HepG2 (cell line): Measurements from ENCODE around the gene VRK3. TPM values are rescaled to one million over a fixed set of nuclear protein-coding genes. Genes with fewer than 3 reads are reported as not detected.

Experiments used
- ARNTL ChIP-seq: sonication (generic); formaldehyde crosslinking; IDR thresholded peaks from 2 replicates; pipeline ENCODE4 v1.4.0; 2020; ENCODE audit warnings: mild to moderate bottlenecking, missing genetic modification reagents
- CC2D1A ChIP-seq: sonication (generic); formaldehyde crosslinking; IDR thresholded peaks from 2 replicates; pipeline ENCODE4 v1.8.1; 2023; ENCODE audit warnings: mild to moderate bottlenecking, missing genetic modification reagents
- CHCHD3 ChIP-seq: sonication (generic); formaldehyde crosslinking; IDR thresholded peaks from 2 replicates; pipeline ENCODE4 v1.8.0; 2022; ENCODE audit warnings: mild to moderate bottlenecking, missing genetic modification reagents, moderate library complexity
- ELF3 ChIP-seq: IDR thresholded peaks from 2 replicates; pipeline ENCODE4 v1.6.1; 2016; ENCODE audit warnings: missing genetic modification reagents, missing compliant biosample characterization
- HNRNPL ChIP-seq: fragments of 200-400 bp; formaldehyde crosslinking; IDR thresholded peaks from 2 replicates; pipeline ENCODE4 v1.6.1; 2017; ENCODE audit warnings: mild to moderate bottlenecking, low read depth, low read length
- STAG1 ChIP-seq: sonication (generic); formaldehyde crosslinking; IDR thresholded peaks from 2 replicates; pipeline ENCODE4 v1.4.0; 2020; ENCODE audit warnings: missing genetic modification reagents
- SUZ12 ChIP-seq: fragments of 150-350 bp; IDR thresholded peaks from 2 replicates; pipeline ENCODE4 v1.6.1; 2014; ENCODE audit warnings: low read depth, low read length
- ZBTB38 ChIP-seq: sonication (generic); formaldehyde crosslinking; IDR thresholded peaks from 2 replicates; pipeline ENCODE4 v1.5.1; 2020; ENCODE audit warnings: mild to moderate bottlenecking, missing genetic modification reagents
- ZNF12 ChIP-seq: sonication (generic); formaldehyde crosslinking; IDR thresholded peaks from 2 replicates; pipeline ENCODE4 v1.5.0; 2020; ENCODE audit warnings: missing genetic modification reagents
- ZNF260 ChIP-seq: sonication (generic); formaldehyde crosslinking; IDR thresholded peaks from 2 replicates; pipeline ENCODE4 v1.4.0; 2020; ENCODE audit warnings: missing genetic modification reagents, low read depth, mild to moderate bottlenecking, borderline replicate concordance
- ZNF484 ChIP-seq: sonication (generic); formaldehyde crosslinking; IDR thresholded peaks from 2 replicates; pipeline ENCODE4 v1.5.1; 2020; ENCODE audit warnings: mild to moderate bottlenecking, low read depth, missing genetic modification reagents, borderline replicate concordance
- ZNF543 ChIP-seq: sonication (generic); formaldehyde crosslinking; IDR thresholded peaks from 2 replicates; pipeline ENCODE4 v1.4.0; 2020; ENCODE audit warnings: mild to moderate bottlenecking, missing genetic modification reagents
- ZNF564 ChIP-seq: sonication (generic); formaldehyde crosslinking; IDR thresholded peaks from 2 replicates; pipeline ENCODE4 v1.8.1; 2023; ENCODE audit warnings: mild to moderate bottlenecking, missing genetic modification reagents
- ZNF607 ChIP-seq: sonication (generic); formaldehyde crosslinking; IDR thresholded peaks from 2 replicates; pipeline ENCODE4 v1.5.1; 2020; ENCODE audit warnings: missing genetic modification reagents, mild to moderate bottlenecking, borderline replicate concordance
- polyA plus RNA-seq, 8 experiments: library from polyadenylated mRNA; depleted of rRNA in 3 of 8; stranded (reverse) in 7 of 8; unstranded in 1 of 8; fragments of >200 nt; fragmentation: Illumina TruSeq in 4 of 8; extraction: Trizol in 4 of 8; gene quantifications; 2 replicates each; pipeline versions ENCODE4 v1.2.1 to v1.2.3, GENCODE V29; 2011 to 2016; ENCODE audit warnings: low read depth in 4 of 8, missing spikeins in 1 of 8, mixed read lengths in 1 of 8; ENCODE audit not compliant: insufficient read depth in 1 of 8
- total RNA-seq, 5 experiments: library from RNA; depleted of rRNA; stranded (reverse); fragments of >200 nt; fragmentation: Illumina TruSeq; extraction: Trizol; gene quantifications; 2 replicates each; pipeline ENCODE4 v1.2.3, GENCODE V29; 2016; ENCODE audit warnings: low read depth in 1 of 5
- TF ChIP-seq, protein P1 (sequence below): sonication (generic); formaldehyde crosslinking; IDR thresholded peaks from 2 replicates; pipeline ENCODE4 v1.4.0; 2020; ENCODE audit warnings: mild to moderate bottlenecking, missing genetic modification reagents
- TF ChIP-seq, protein P2 (sequence below): sonication (generic); formaldehyde crosslinking; IDR thresholded peaks from 2 replicates; pipeline ENCODE4 v1.4.0; 2020; ENCODE audit warnings: missing genetic modification reagents
- TF ChIP-seq, protein P3 (sequence below): sonication (generic); formaldehyde crosslinking; IDR thresholded peaks from 2 replicates; pipeline ENCODE4 v1.4.0; 2020; ENCODE audit warnings: missing genetic modification reagents
- TF ChIP-seq, protein P4 (sequence below): sonication (generic); formaldehyde crosslinking; IDR thresholded peaks from 2 replicates; pipeline ENCODE4; 2020; ENCODE audit warnings: missing genetic modification reagents, mild to moderate bottlenecking, borderline replicate concordance
- TF ChIP-seq, protein P5 (sequence below): sonication (generic); formaldehyde crosslinking; IDR thresholded peaks from 2 replicates; pipeline ENCODE4 v1.8.1; 2023; ENCODE audit warnings: mild to moderate bottlenecking, inconsistent platforms, moderate library complexity, missing genetic modification reagents, borderline replicate concordance

VRK3 gene
- total and polyA plus RNA-seq, 2 of the 13 experiments (the other 11 are each of a cell fraction or from before 2014, with no cell fraction given): 23.8 to 28.3 TPM

DNA sequence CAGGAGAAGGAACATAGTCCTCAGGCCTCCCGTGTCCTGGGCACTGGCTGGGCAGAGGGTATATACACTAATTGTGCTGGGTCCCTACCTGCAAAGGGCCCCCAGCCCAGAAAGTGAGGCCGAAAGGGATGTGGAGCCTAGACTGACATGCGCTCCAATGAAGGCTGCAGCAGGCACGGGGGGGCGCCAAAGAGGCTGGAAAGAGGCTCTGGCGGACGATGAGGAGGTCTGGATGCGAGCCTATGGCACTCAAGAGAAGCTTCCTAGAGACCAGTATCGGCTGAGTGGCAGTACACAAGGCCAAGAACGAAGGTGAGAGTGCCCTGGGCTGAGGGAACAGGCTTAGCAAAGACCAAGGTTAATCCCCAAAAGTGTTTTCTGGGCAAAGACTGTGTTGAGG, 16.6 kb downstream of the VRK3 start (continued):
- TF ChIP-seq, protein P1, sequence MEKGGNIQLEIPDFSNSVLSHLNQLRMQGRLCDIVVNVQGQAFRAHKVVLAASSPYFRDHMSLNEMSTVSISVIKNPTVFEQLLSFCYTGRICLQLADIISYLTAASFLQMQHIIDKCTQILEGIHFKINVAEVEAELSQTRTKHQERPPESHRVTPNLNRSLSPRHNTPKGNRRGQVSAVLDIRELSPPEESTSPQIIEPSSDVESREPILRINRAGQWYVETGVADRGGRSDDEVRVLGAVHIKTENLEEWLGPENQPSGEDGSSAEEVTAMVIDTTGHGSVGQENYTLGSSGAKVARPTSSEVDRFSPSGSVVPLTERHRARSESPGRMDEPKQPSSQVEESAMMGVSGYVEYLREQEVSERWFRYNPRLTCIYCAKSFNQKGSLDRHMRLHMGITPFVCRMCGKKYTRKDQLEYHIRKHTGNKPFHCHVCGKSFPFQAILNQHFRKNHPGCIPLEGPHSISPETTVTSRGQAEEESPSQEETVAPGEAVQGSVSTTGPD (CRISPR knock-in tag): no peak
- no peak for TF ChIP-seq HNRNPL
- no peak for TF ChIP-seq ARNTL (CRISPR knock-in tag)
- no peak for TF ChIP-seq ZNF607 (CRISPR knock-in tag)
- TF ChIP-seq SUZ12: no peak
- TF ChIP-seq ELF3 (CRISPR knock-in tag): no peak
- TF ChIP-seq, protein P2, sequence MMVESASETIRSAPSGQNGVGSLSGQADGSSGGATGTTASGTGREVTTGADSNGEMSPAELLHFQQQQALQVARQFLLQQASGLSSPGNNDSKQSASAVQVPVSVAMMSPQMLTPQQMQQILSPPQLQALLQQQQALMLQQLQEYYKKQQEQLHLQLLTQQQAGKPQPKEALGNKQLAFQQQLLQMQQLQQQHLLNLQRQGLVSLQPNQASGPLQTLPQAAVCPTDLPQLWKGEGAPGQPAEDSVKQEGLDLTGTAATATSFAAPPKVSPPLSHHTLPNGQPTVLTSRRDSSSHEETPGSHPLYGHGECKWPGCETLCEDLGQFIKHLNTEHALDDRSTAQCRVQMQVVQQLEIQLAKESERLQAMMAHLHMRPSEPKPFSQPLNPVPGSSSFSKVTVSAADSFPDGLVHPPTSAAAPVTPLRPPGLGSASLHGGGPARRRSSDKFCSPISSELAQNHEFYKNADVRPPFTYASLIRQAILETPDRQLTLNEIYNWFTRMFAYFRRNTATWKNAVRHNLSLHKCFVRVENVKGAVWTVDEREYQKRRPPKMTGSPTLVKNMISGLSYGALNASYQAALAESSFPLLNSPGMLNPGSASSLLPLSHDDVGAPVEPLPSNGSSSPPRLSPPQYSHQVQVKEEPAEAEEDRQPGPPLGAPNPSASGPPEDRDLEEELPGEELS (CRISPR knock-in tag): no peak
- TF ChIP-seq, protein P3, sequence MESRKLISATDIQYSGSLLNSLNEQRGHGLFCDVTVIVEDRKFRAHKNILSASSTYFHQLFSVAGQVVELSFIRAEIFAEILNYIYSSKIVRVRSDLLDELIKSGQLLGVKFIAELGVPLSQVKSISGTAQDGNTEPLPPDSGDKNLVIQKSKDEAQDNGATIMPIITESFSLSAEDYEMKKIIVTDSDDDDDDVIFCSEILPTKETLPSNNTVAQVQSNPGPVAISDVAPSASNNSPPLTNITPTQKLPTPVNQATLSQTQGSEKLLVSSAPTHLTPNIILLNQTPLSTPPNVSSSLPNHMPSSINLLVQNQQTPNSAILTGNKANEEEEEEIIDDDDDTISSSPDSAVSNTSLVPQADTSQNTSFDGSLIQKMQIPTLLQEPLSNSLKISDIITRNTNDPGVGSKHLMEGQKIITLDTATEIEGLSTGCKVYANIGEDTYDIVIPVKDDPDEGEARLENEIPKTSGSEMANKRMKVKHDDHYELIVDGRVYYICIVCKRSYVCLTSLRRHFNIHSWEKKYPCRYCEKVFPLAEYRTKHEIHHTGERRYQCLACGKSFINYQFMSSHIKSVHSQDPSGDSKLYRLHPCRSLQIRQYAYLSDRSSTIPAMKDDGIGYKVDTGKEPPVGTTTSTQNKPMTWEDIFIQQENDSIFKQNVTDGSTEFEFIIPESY (CRISPR knock-in tag): peak; percentile 93
- no peak for TF ChIP-seq ZNF564 (CRISPR knock-in tag)
- TF ChIP-seq ZNF543: no peak
- peak; percentile 40 for TF ChIP-seq STAG1
- no peak for TF ChIP-seq ZNF260
- TF ChIP-seq ZNF12 (CRISPR knock-in tag): no peak
- peak; percentile 59; the same call in 1 of the 2 replicates for TF ChIP-seq ZBTB38 (CRISPR knock-in tag)
- TF ChIP-seq, protein P4, sequence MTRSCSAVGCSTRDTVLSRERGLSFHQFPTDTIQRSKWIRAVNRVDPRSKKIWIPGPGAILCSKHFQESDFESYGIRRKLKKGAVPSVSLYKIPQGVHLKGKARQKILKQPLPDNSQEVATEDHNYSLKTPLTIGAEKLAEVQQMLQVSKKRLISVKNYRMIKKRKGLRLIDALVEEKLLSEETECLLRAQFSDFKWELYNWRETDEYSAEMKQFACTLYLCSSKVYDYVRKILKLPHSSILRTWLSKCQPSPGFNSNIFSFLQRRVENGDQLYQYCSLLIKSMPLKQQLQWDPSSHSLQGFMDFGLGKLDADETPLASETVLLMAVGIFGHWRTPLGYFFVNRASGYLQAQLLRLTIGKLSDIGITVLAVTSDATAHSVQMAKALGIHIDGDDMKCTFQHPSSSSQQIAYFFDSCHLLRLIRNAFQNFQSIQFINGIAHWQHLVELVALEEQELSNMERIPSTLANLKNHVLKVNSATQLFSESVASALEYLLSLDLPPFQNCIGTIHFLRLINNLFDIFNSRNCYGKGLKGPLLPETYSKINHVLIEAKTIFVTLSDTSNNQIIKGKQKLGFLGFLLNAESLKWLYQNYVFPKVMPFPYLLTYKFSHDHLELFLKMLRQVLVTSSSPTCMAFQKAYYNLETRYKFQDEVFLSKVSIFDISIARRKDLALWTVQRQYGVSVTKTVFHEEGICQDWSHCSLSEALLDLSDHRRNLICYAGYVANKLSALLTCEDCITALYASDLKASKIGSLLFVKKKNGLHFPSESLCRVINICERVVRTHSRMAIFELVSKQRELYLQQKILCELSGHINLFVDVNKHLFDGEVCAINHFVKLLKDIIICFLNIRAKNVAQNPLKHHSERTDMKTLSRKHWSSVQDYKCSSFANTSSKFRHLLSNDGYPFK (CRISPR knock-in tag): no peak
- no peak for TF ChIP-seq CHCHD3 (CRISPR knock-in tag)
- TF ChIP-seq ZNF484 (CRISPR knock-in tag): no peak
- no peak for TF ChIP-seq CC2D1A
- TF ChIP-seq, protein P5, sequence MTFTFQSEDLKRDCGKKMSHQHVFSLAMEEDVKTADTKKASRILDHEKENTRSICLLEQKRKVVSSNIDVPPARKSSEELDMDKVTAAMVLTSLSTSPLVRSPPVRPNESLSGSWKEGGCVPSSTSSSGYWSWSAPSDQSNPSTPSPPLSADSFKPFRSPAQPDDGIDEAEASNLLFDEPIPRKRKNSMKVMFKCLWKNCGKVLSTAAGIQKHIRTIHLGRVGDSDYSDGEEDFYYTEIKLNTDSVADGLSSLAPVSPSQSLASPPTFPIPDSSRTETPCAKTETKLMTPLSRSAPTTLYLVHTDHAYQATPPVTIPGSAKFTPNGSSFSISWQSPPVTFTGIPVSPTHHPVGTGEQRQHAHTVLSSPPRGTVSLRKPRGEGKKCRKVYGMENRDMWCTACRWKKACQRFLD (CRISPR knock-in tag): no peak
